Peyer's patch (tissue), 4 donors: ENCODE results near the gene TGFBI.

Source experiments
- POLR2A ChIP-seq, 2 donors: fragments of 450-650 bp; IDR thresholded peaks; one replicate each; pipeline ENCODE4 v1.5.1; 2017; ENCODE audit warnings: antibody characterized with exemption in 2 of 2, mild to moderate bottlenecking in 2 of 2, moderate library complexity in 2 of 2
- TF ChIP-seq, protein P1 (sequence below), 6 experiments: fragments of 450-650 bp in 4 of 6; fragments of 200-600 bp in 2 of 6; sonication (generic) in 1 of 6; IDR thresholded peaks; one replicate each; pipeline ENCODE4 v1.5.1; 2017 to 2019; ENCODE audit warnings: antibody characterized with exemption in 6 of 6, mild to moderate bottlenecking in 3 of 6, moderate library complexity in 1 of 6

DNA sequence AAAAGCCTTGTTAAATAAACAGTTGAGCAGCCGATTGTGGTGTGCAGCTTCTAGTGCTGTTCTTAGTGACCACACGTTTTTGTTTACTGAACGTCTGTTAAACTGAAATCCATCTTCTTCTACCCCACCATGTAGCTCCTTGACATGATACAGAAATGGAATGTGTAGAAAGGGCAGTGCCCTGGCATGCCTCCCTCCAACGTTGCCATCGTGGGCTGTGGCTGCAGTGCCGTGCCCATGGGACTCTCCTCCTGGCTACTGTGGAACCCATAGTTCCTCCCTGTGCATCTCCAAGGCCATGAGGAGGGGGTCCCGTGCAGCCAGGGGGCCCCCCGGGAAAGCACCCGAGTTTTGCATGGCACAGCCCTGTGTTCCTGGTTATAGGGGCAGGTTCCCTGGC, 23.3 kb upstream of the TGFBI start:
- TF ChIP-seq, protein P1, sequence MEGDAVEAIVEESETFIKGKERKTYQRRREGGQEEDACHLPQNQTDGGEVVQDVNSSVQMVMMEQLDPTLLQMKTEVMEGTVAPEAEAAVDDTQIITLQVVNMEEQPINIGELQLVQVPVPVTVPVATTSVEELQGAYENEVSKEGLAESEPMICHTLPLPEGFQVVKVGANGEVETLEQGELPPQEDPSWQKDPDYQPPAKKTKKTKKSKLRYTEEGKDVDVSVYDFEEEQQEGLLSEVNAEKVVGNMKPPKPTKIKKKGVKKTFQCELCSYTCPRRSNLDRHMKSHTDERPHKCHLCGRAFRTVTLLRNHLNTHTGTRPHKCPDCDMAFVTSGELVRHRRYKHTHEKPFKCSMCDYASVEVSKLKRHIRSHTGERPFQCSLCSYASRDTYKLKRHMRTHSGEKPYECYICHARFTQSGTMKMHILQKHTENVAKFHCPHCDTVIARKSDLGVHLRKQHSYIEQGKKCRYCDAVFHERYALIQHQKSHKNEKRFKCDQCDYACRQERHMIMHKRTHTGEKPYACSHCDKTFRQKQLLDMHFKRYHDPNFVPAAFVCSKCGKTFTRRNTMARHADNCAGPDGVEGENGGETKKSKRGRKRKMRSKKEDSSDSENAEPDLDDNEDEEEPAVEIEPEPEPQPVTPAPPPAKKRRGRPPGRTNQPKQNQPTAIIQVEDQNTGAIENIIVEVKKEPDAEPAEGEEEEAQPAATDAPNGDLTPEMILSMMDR (IDR thresholded peaks at IDR 0.05): no peak
- TF ChIP-seq POLR2A (IDR thresholded peaks at IDR 0.05): no peak
